Hindlimb muscle (tissue), 1 donor: ENCODE results near the gene SULT1C4. TPM values are rescaled to one million over a fixed set of nuclear protein-coding genes. Genes with fewer than 3 reads are reported as not detected.
"Not testable (repeated sequence)": the region's sequence is repeated elsewhere in the genome, so short reads cannot be mapped to it uniquely, and the experiment has no call there.

Experiments used
- DNase-seq: peaks from one replicate; pipeline ENCODE4 v3.0.0-alpha.2; 2013
- polyA plus RNA-seq: library from polyadenylated mRNA; unstranded; fragments of 120-200 nt; gene quantifications from one replicate; pipeline ENCODE4 v1.2.1, GENCODE V29; 2013; ENCODE audit not compliant: insufficient read length

The SULT1C4 gene
- polyA plus RNA-seq = 17.3 TPM

GRCh38 chr2:108377815-108378630 lies at the start of gene SULT1C4:
SULT1C4 (plus strand) TSS chr2:108377954; CDS start chr2:108378338, 384 bp downstream.
- DNase-seq = peak; percentile 93

GRCh38 chr2:108329771-108330170 lies 48.0 kb upstream of the SULT1C4 start:
- DNase-seq = no peak

- DNase-seq = peak; percentile 34
Observed at GRCh38 chr2:108330979-108331378, 46.8 kb upstream of the SULT1C4 start.

GRCh38 chr2:108345951-108346350 lies 31.8 kb upstream of the SULT1C4 start:
- no peak for DNase-seq

- no peak for DNase-seq
Observed at GRCh38 chr2:108346827-108347226, 30.9 kb upstream of the SULT1C4 start.

GRCh38 chr2:108347786-108348185 lies 30.0 kb upstream of the SULT1C4 start:
- no peak for DNase-seq

GRCh38 chr2:108348816-108349570 lies 28.8 kb upstream of the SULT1C4 start:
- no peak for DNase-seq

GRCh38 chr2:108349571-108349928 lies 28.2 kb upstream of the SULT1C4 start:
- no peak for DNase-seq

- no peak for DNase-seq
Observed at GRCh38 chr2:108351889-108352288, 25.9 kb upstream of the SULT1C4 start.

- DNase-seq = no peak
Observed at GRCh38 chr2:108354136-108354535, 23.6 kb upstream of the SULT1C4 start.

- DNase-seq = no peak
Observed at GRCh38 chr2:108355906-108356734, 21.6 kb upstream of the SULT1C4 start.

GRCh38 chr2:108359336-108359735 lies 18.4 kb upstream of the SULT1C4 start:
- not testable (repeated sequence) for DNase-seq

- DNase-seq = no peak
Observed at GRCh38 chr2:108360776-108361468, 16.8 kb upstream of the SULT1C4 start.

- no peak for DNase-seq
Observed at GRCh38 chr2:108363024-108363907, 14.5 kb upstream of the SULT1C4 start.

GRCh38 chr2:108363908-108364225 lies 13.9 kb upstream of the SULT1C4 start:
- DNase-seq = no peak

GRCh38 chr2:108364676-108365297 lies 13.0 kb upstream of the SULT1C4 start:
- DNase-seq = no peak

- no peak for DNase-seq
Observed at GRCh38 chr2:108365656-108366055, 12.1 kb upstream of the SULT1C4 start.

GRCh38 chr2:108367014-108367413 lies 10.7 kb upstream of the SULT1C4 start:
- DNase-seq = no peak

- no peak for DNase-seq
Observed at GRCh38 chr2:108367561-108368175, 10.1 kb upstream of the SULT1C4 start.

GRCh38 chr2:108369153-108369552 lies 8.6 kb upstream of the SULT1C4 start:
- DNase-seq = no peak
